HUES64 (cell line): Measurements from ENCODE around the gene SGK1.

ENCODE experiments used
- H3K27ac ChIP-seq: 2 replicates; pipeline ENCODE4 v1.7.0; 2013; ENCODE audit warnings: low read depth, low read length, inconsistent platforms
- H3K27me3 ChIP-seq: 2 replicates; pipeline ENCODE4 v1.6.1; 2013; ENCODE audit warnings: mild to moderate bottlenecking, low read length; ENCODE audit not compliant: insufficient read depth
- H3K36me3 ChIP-seq: 2 replicates; pipeline ENCODE4 v1.6.1; 2013; ENCODE audit warnings: mild to moderate bottlenecking, low read length; ENCODE audit not compliant: insufficient read depth
- H3K4me1 ChIP-seq: 2 replicates; pipeline ENCODE4 v1.6.1; 2013; ENCODE audit warnings: mild to moderate bottlenecking, low read length, moderate library complexity; ENCODE audit not compliant: insufficient read depth
- H3K4me3 ChIP-seq: 2 replicates; pipeline ENCODE4 v1.5.1; 2013; ENCODE audit warnings: mild to moderate bottlenecking, low read length, moderate library complexity
- H3K9ac ChIP-seq: 2 replicates; pipeline ENCODE4 v1.6.1; 2013; ENCODE audit warnings: mild to moderate bottlenecking, low read depth, low read length
- H3K9me3 ChIP-seq: 2 replicates; pipeline ENCODE4 v1.6.1; 2013; ENCODE audit warnings: low read depth, low read length; ENCODE audit not compliant: insufficient read depth
- WGBS: fragments of 150-250, 120-280 bp; methylation state at CpG from one replicate; pipeline ENCODE4 v1.1.7; 2013; ENCODE audit warnings: missing lambda C conversion rate; 5-methylcytosine and 5-hydroxymethylcytosine counted together

The SGK1 gene

GRCh38 chr6:134166511-134167261 lies 151.2 kb downstream of the SGK1 start:
- Histone ChIP-seq H3K27me3 (no peaks in the 10 kb centered on the region), H3K36me3 (peaks cover 34% of the 10 kb centered on the region), H3K9me3 (no peaks in the 10 kb centered on the region), H3K4me1 (peaks cover 6% of the 10 kb centered on the region), H3K27ac (no peak overlapping the region), H3K4me3 (no peak overlapping the region), H3K9ac (no peak overlapping the region)
- WGBS: 93% methylated on average over 7 of the region's 7 CpGs

GRCh38 chr6:134165561-134166201 lies 152.2 kb downstream of the SGK1 start:
- Histone ChIP-seq H3K4me1 (peaks cover 16% of the 10 kb centered on the region), H3K4me3 (no peak overlapping the region), H3K9me3 (no peaks in the 10 kb centered on the region), H3K9ac (no peak overlapping the region), H3K27me3 (no peaks in the 10 kb centered on the region), H3K27ac (no peak overlapping the region), H3K36me3 (peaks cover 24% of the 10 kb centered on the region)
- WGBS: 92% methylated on average over 5 of the region's 5 CpGs

DNA sequence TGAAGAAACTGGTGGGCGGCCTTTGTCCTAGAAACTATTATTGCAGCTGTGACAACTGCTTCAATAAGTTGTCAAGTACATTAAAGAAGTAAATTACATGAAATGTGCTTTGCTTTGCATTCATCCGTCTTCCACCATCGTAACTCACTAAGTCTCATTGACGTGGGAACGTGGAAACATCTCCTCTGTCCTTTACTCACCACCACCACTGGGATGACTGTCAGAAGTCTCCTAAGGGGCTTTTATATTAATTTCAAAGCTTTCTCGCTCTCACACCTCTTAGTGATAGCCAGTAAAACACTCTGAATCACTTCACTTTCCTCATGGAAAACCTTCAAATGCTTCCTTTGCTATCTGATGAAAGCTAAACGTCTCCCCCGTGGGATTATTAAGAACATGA lies 153.6 kb downstream of the SGK1 start:
- H3K27me3 ChIP-seq: no peaks in the 10 kb centered on the region
- H3K27ac ChIP-seq: no peak overlapping the region
- H3K9me3 ChIP-seq: no peaks in the 10 kb centered on the region
- no peak overlapping the region for H3K4me3 ChIP-seq
- H3K36me3 ChIP-seq: peaks cover 10% of the 10 kb centered on the region
- no peak overlapping the region for H3K9ac ChIP-seq
- 92% methylated on average over 8 of the region's 8 CpGs for WGBS
- H3K4me1 ChIP-seq: peaks cover 21% of the 10 kb centered on the region

DNA sequence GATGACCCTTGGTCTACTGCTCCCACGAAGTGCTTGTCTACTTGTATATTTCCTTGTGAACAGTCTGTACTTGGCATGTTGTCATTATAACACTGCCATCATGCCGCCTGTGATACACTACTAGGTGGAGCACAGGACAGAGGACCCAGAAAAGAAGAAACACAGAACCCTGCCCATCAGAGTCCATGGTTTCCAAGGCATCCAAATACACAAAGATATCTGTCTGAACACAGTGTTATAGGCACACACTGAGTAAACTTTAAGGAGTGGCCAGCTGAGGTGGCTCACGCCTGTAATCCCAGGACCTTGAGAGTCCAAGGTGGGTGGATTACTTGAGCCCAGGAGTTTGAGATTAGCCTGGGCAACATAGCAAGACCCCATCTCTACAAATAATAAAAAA lies 155.0 kb downstream of the SGK1 start:
- H3K4me3 ChIP-seq: no peak overlapping the region
- no peak overlapping the region for H3K9ac ChIP-seq
- WGBS: 100% methylated on average over 3 of the region's 3 CpGs
- H3K36me3 ChIP-seq: 0 out of 2 replicates have a peak, but pooled peaks cover 3% of the 10 kb centered on the region
- H3K27ac ChIP-seq: no peak overlapping the region
- no peaks in the 10 kb centered on the region for H3K9me3 ChIP-seq
- H3K27me3 ChIP-seq: no peaks in the 10 kb centered on the region
- peaks cover 21% of the 10 kb centered on the region for H3K4me1 ChIP-seq

- Histone ChIP-seq H3K9ac (peak overlapping the region; percentile 32), H3K27me3 (no peaks in the 10 kb centered on the region), H3K4me1 (peaks cover 21% of the 10 kb centered on the region), H3K9me3 (no peaks in the 10 kb centered on the region), H3K4me3 (no peak overlapping the region), H3K36me3 (no peaks in the 10 kb centered on the region), H3K27ac (peak overlapping the region; percentile 63)
- 45% methylated on average over 1 of the region's 1 CpG for WGBS
Measured at GRCh38 chr6:134161041-134161440, 156.9 kb downstream of the SGK1 start.

GRCh38 chr6:134152767-134153485 lies 165.0 kb downstream of the SGK1 start:
- H3K36me3 ChIP-seq: no peaks in the 10 kb centered on the region
- H3K9ac ChIP-seq: no peak overlapping the region
- WGBS: 70% methylated on average over 8 of the region's 8 CpGs
- H3K4me1 ChIP-seq: peaks cover 5% of the 10 kb centered on the region; the same call in 1 of the 2 replicates
- no peak overlapping the region for H3K4me3 ChIP-seq
- no peaks in the 10 kb centered on the region for H3K9me3 ChIP-seq
- no peaks in the 10 kb centered on the region for H3K27me3 ChIP-seq
- no peak overlapping the region for H3K27ac ChIP-seq

- Histone ChIP-seq H3K4me1 (peaks cover 5% of the 10 kb centered on the region; the same call in 1 of the 2 replicates), H3K9ac (no peak overlapping the region), H3K9me3 (no peaks in the 10 kb centered on the region), H3K4me3 (no peak overlapping the region), H3K36me3 (no peaks in the 10 kb centered on the region), H3K27ac (no peak overlapping the region), H3K27me3 (no peaks in the 10 kb centered on the region)
- 80% methylated on average over 2 of the region's 2 CpGs for WGBS
Measured at GRCh38 chr6:134148566-134148965, 169.3 kb downstream of the SGK1 start.

GRCh38 chr6:134147034-134147533 lies 170.8 kb downstream of the SGK1 start:
- Histone ChIP-seq H3K27me3 (no peaks in the 10 kb centered on the region), H3K4me3 (no peak overlapping the region), H3K9me3 (no peaks in the 10 kb centered on the region), H3K36me3 (no peaks in the 10 kb centered on the region), H3K4me1 (no peaks in the 10 kb centered on the region), H3K9ac (no peak overlapping the region), H3K27ac (no peak overlapping the region)
- 95% methylated on average over 9 of the region's 9 CpGs for whole genome bisulfite sequencing

DNA sequence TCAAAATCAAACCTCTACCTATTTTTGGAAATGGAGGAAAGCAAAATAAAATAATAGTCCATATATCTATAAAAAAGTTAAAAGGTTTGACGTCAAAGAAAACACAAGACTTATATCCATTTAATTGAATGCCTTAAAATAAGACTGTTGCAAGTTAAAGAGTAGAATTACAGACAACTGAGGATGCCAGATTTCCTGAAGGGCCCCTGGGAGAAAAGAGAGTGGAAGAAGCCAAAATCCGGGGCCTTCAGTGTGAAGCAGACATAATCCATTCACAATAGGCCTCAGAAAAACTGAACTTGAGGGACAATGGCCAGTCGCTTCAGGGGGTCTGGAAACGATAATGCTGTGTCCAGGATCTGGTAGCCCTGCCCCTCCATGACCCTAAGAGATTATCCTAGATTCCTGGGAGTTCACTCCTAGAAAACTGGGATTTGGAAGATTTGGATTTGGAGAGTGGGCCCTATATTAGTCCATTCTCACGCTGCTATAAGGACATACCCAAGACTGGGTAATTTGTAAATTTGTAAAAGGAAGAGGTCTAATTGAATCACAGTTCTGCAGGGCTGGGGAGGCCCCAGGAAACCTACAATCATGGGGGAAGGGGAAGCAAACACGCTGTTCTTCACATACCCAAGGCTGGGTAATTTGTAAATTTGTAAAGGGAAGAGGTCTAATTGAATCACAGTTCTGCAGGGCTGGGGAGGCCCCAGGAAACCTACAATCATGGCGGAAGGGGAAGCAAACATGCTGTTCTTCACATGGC lies 171.5 kb downstream of the SGK1 start:
- H3K27me3 ChIP-seq: no peaks in the 10 kb centered on the region
- H3K36me3 ChIP-seq: no peaks in the 10 kb centered on the region
- 83% methylated on average over 6 of the region's 7 CpGs for WGBS
- no peak overlapping the region for H3K27ac ChIP-seq
- no peak overlapping the region for H3K9ac ChIP-seq
- H3K4me1 ChIP-seq: no peaks in the 10 kb centered on the region
- no peaks in the 10 kb centered on the region for H3K9me3 ChIP-seq
- no peak overlapping the region for H3K4me3 ChIP-seq

DNA sequence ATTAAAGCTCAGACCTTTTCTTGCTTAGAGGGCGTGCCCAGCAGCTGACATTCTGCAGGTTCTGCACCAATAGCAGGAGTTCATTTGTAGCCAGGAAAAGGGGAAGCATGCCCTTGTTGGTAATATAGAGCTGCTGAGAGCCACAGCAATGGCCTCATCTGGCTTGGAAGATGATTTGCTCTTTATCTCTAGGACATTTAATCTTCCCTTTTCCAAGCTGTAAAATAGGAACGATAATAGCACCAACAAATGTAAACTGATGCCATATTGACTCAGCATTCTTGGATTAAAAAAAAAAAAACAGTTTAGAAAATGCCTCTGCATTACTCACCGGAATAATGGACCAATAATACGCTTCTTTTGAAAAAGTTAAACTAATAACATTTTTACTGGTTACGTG lies 172.1 kb downstream of the SGK1 start:
- Histone ChIP-seq H3K9ac (no peak overlapping the region), H3K9me3 (no peaks in the 10 kb centered on the region), H3K4me3 (no peak overlapping the region), H3K27ac (no peak overlapping the region), H3K4me1 (no peaks in the 10 kb centered on the region), H3K36me3 (no peaks in the 10 kb centered on the region), H3K27me3 (no peaks in the 10 kb centered on the region)
- WGBS: 92% methylated on average over 5 of the region's 5 CpGs
